Measurements from ENCODE around the gene TMED6.

DNA sequence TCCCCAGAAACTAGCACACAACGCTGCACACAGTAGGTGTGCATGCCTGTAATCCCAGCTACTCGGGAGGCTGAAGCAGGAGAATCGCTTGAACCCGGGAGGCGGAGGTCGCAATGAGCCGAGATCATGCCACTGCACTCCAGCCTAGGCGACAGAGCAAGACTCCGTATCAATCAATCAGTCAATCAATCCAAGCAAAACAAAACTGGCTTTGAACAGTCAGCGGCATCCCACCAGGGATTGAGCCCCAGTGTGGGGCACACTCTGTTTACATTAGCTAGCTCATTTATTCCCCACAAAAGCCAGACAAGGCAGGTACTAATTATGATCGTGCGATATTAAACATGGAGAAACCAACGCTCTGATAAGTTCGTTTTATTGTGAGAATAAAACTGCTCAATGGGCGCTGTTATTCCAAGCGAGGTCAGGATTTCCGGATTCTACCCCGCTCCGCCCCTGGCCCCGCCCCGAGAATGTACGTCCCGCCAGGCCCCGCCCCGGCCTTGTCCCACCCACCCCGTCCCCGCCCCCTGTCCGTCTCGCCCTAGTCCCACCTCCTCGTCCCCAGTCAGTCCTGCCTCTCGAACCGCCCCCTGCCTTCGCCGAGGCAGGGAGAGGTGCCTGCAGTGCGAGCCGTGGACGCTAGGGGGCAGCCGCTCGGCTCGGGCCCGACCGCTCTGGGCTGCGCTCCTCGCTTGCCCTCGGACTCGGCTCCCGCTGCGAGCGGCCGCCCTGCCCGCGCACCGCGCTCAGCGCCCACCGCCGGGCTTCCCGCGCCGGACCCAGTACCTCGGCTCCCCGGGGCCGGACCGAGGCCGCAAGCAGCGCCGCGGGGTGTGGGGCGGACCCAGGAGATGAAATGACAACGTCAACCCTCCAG, 40.7 kb downstream of the TMED6 start, which contains the start of gene VPS4A:
- TF ChIP-seq, protein P1, sequence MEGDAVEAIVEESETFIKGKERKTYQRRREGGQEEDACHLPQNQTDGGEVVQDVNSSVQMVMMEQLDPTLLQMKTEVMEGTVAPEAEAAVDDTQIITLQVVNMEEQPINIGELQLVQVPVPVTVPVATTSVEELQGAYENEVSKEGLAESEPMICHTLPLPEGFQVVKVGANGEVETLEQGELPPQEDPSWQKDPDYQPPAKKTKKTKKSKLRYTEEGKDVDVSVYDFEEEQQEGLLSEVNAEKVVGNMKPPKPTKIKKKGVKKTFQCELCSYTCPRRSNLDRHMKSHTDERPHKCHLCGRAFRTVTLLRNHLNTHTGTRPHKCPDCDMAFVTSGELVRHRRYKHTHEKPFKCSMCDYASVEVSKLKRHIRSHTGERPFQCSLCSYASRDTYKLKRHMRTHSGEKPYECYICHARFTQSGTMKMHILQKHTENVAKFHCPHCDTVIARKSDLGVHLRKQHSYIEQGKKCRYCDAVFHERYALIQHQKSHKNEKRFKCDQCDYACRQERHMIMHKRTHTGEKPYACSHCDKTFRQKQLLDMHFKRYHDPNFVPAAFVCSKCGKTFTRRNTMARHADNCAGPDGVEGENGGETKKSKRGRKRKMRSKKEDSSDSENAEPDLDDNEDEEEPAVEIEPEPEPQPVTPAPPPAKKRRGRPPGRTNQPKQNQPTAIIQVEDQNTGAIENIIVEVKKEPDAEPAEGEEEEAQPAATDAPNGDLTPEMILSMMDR (conservative IDR thresholded peaks at IDR 0.05 in 1 of 2, IDR thresholded peaks at IDR 0.05 in 1 of 2; ENCODE audit: low read depth in 1 of 2, low read length in 2 of 2), result peak; percentile 61 to 63
- no peak for TF ChIP-seq EZH2 (IDR thresholded peaks at IDR 0.05; ENCODE audit: low read length, missing control alignments)

Measured in fibroblast of lung (primary cell).